Measurements from ENCODE around the gene PUS10.

GRCh38 chr2:60938301-60938700 lies 79.8 kb downstream of the PUS10 start:
- TF ChIP-seq CTCF (IDR thresholded peaks at IDR 0.05) (no peak), POLR2A (IDR thresholded peaks at IDR 0.05) (no peak)

Data from testis (tissue), 2 donors.